ENCODE results near the gene GPR18. TPM values are rescaled to one million over a fixed set of nuclear protein-coding genes. Genes with fewer than 3 reads are reported as not detected.

The GPR18 gene
- total and polyA plus RNA-seq, 11 donors: 0.04 to 1.1 (median 0.34) TPM; not detected in 8

DNA sequence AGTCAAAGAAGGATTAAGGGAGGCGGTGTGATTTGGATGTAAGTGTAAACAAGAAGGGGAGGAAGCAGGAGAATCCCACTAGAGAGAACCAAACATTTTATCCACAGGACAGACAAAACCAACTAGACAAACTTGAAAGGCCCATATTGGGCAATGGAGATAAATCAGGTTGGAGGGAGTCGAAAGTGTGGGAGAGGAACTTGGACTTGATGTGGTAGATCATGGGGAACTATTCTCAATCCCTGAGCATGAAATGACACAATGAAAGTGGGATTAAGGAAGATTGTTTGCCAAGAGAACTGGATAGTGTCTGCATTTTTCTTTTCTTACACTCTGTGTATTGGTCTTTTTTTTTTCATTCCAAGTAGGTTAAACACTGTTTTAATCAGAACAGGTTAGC is 31.1 kb upstream of the GPR18 start:
- no peaks in the 10 kb centered on the region for H3K9me3 ChIP-seq
- intact Hi-C loops (cut with DNase I): loop anchor here in 1 of 10 donors (10.0 kb wide), 1 partner anchor 96 kb away; no protein-coding TSS in a partner anchor
- H3K4me1 ChIP-seq: peaks cover 0 to 75% (median 31%) of the 10 kb centered on the region in 12 donors
- H3K4me3 ChIP-seq: no peak overlapping the region
- TF ChIP-seq POLR2A (IDR thresholded peaks at IDR 0.05): no peak
- TF ChIP-seq, protein P1, sequence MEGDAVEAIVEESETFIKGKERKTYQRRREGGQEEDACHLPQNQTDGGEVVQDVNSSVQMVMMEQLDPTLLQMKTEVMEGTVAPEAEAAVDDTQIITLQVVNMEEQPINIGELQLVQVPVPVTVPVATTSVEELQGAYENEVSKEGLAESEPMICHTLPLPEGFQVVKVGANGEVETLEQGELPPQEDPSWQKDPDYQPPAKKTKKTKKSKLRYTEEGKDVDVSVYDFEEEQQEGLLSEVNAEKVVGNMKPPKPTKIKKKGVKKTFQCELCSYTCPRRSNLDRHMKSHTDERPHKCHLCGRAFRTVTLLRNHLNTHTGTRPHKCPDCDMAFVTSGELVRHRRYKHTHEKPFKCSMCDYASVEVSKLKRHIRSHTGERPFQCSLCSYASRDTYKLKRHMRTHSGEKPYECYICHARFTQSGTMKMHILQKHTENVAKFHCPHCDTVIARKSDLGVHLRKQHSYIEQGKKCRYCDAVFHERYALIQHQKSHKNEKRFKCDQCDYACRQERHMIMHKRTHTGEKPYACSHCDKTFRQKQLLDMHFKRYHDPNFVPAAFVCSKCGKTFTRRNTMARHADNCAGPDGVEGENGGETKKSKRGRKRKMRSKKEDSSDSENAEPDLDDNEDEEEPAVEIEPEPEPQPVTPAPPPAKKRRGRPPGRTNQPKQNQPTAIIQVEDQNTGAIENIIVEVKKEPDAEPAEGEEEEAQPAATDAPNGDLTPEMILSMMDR (IDR thresholded peaks at IDR 0.05): no peak
- DNase-seq (no peak), ATAC-seq (no peak)
- H3K36me3 ChIP-seq: peaks cover 0 to 5% (median 0%) of the 10 kb centered on the region in 9 donors
- peak overlapping the region in 1 of 12 donors; percentile 74 for H3K27ac ChIP-seq
- WGBS, 4 donors: 90 to 98% (median 97%) methylated on average over 2 of the region's 2 CpGs
- no peaks in the 10 kb centered on the region for H3K27me3 ChIP-seq

DNA sequence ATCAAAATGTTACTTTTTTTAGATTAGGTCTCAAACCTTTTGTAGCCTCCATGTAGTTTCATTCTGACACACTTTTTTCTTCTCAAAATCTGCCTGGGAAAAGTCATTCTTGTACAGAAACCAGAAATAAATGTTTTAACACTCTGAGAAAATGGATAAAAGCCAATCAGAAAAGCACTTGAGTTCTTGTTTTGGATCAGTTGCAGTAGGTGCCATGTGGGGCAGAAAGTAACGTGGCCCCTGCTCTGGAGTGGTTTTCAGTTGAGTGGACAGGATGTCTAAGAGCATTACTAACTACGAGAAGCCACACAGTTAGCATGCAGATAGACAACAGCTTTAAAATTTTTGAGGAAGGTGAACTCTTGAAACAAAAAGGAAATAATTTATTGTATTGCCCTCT is 29.9 kb upstream of the GPR18 start:
- TF ChIP-seq POLR2A (IDR thresholded peaks at IDR 0.05): no peak
- TF ChIP-seq, protein P1 (IDR thresholded peaks at IDR 0.05): no peak
- ATAC-seq: peak in 3 of 4 donors; percentile 35 to 61 (median 47)
- Histone ChIP-seq H3K27me3 (no peaks in the 10 kb centered on the region), H3K36me3 (peaks cover 0 to 5% (median 0%) of the 10 kb centered on the region in 9 donors), H3K4me1 (peaks cover 0 to 75% (median 32%) of the 10 kb centered on the region in 12 donors), H3K9me3 (no peaks in the 10 kb centered on the region), H3K4me3 (no peak overlapping the region), H3K27ac (peak overlapping the region in 7 of 12 donors; percentile 12 to 74 (median 35))
- DNase-seq: no peak
- WGBS, 4 donors: 40 to 48% (median 44%) methylated on average over 2 of the region's 2 CpGs
- intact Hi-C loops (cut with DNase I): loop anchor here in 1 of 10 donors (10.0 kb wide), 1 partner anchor 97 kb away; no protein-coding TSS in a partner anchor

DNA sequence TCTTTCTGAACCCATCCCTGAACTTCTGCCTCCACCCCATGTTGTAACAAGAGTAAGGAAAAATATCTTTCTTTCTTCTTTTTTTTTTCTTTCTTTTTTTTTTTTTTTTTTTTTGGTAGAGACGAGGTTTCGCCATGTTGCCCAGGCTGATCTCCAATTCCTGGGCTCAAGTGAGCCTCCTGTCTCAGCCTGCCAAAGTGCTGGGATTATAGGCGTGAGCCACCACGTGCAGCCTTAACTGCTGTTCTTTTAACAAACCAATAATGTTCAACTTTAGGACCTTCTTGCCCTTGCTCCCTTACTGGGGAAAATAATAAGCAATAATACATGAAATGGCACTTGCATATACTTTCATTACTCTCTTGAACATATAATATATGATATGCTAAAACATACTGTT is 29.4 kb upstream of the GPR18 start:
- intact Hi-C loops (cut with DNase I): loop anchor here in 1 of 10 donors (10.0 kb wide), 1 partner anchor 97 kb away; no protein-coding TSS in a partner anchor
- Histone ChIP-seq H3K4me3 (no peak overlapping the region), H3K9me3 (no peaks in the 10 kb centered on the region), H3K27me3 (no peaks in the 10 kb centered on the region), H3K27ac (peak overlapping the region in 5 of 12 donors; percentile 14 to 74 (median 40)), H3K4me1 (peaks cover 0 to 78% (median 38%) of the 10 kb centered on the region in 12 donors), H3K36me3 (peaks cover 0 to 5% (median 0%) of the 10 kb centered on the region in 9 donors)
- 56 to 73% (median 61%) methylated on average over 4 of the region's 4 CpGs for WGBS, 4 donors
- TF ChIP-seq, protein P1 (IDR thresholded peaks at IDR 0.05): no peak
- no peak for TF ChIP-seq POLR2A (IDR thresholded peaks at IDR 0.05)
- ATAC-seq: peak in 1 of 4 donors; percentile 25
- DNase-seq: no peak

DNA sequence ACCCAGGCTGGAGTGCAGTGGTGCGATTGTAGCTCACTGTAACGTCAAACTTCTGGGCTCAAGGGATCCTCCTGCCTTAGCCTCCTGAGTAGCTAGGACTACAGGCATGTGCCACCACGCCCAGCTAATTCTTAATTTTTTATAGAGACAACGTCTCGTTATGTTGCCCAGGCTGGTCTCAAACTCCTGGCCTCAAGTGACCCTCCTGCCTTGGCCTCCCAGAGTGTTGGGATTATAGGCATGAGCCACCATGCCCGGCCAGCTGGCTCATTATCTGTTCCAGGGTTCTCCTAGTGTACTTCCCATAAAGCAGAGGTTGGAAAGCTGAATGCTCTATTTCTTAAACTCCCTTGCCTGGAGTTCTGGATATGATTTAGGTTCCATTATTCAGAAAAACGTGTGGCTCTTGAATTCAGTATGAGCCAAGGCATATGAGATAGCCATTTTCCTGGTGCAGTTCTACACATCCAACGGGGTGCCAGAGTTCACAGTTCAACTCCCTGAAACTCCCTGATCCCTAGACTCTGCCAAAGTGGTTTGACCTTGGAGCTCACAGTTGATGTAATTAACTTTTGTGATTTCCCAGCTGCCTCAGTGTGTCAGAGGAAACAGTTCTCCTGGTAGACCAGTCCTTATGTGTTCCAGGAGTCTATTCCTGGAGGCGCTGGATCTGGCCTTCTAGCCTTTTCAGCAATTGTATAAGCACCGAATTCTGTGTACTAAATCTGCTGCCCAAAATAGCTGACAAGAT is 27.4 kb upstream of the GPR18 start:
- intact Hi-C loops (cut with DNase I): loop anchor here in 1 of 10 donors (10.0 kb wide), 1 partner anchor 99 kb away; no protein-coding TSS in a partner anchor

More for the DNA sequence above, 27.4 kb upstream of the GPR18 start:
- peaks cover 0 to 97% (median 47%) of the 10 kb centered on the region in 12 donors for H3K4me1 ChIP-seq
- H3K4me3 ChIP-seq: no peak overlapping the region
- H3K36me3 ChIP-seq: peaks cover 0 to 7% (median 0%) of the 10 kb centered on the region in 9 donors
- H3K9me3 ChIP-seq: no peaks in the 10 kb centered on the region
- 64 to 67% (median 66%) methylated on average over 10 of the region's 10 CpGs for WGBS, 4 donors
- TF ChIP-seq POLR2A (IDR thresholded peaks at IDR 0.05): no peak
- TF ChIP-seq, protein P1 (IDR thresholded peaks at IDR 0.05): no peak
- DNase-seq: peak in 2 of 5 donors; percentile 17 to 37
- peak; percentile 49 to 84 (median 68) for ATAC-seq
- no peaks in the 10 kb centered on the region for H3K27me3 ChIP-seq
- peak overlapping the region in 11 of 12 donors; percentile 45 to 73 (median 63) for H3K27ac ChIP-seq
